ENCODE results near the gene LMO7. TPM values are rescaled to one million over a fixed set of nuclear protein-coding genes. Genes with fewer than 3 reads are reported as not detected.

The LMO7 gene
- total and polyA plus RNA-seq, 8 donors, result 123 to 669 (median 202) TPM

DNA sequence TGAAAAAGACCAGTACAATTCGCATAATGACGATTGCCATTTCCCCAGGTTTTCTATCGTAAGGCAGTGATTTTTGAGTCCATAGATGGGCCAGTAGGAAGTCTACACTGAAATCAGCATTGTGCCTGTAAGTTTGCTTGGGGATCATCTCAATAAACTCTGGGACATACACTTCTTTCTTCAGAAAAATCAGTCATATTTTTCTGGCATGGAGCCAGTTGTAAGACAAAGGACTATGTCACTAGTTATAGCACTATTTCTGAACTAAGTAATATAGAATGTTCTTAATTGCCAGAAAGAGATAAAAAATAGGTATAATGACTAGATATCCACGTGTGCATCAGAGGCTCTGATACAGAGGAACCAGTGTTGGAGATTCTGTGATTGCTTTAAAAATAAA is 243.5 kb downstream of the LMO7 start:
- no peaks in the 10 kb centered on the region for H3K9me3 ChIP-seq
- ATAC-seq, result no peak
- H3K36me3 ChIP-seq, result no peaks in the 10 kb centered on the region
- intact Hi-C loops (cut with DNase I), result loop anchor here in 1 of 2 donors (5.0 to 10.0 kb wide), 3 partner anchors 408 to 1025 kb away; no protein-coding TSS in a partner anchor
- no peak overlapping the region for H3K27ac ChIP-seq
- no peaks in the 10 kb centered on the region for H3K4me1 ChIP-seq
- H3K27me3 ChIP-seq, result no peaks in the 10 kb centered on the region
- no peak overlapping the region for H3K4me3 ChIP-seq
- DNase-seq, result no peak
- TF ChIP-seq, protein P1, sequence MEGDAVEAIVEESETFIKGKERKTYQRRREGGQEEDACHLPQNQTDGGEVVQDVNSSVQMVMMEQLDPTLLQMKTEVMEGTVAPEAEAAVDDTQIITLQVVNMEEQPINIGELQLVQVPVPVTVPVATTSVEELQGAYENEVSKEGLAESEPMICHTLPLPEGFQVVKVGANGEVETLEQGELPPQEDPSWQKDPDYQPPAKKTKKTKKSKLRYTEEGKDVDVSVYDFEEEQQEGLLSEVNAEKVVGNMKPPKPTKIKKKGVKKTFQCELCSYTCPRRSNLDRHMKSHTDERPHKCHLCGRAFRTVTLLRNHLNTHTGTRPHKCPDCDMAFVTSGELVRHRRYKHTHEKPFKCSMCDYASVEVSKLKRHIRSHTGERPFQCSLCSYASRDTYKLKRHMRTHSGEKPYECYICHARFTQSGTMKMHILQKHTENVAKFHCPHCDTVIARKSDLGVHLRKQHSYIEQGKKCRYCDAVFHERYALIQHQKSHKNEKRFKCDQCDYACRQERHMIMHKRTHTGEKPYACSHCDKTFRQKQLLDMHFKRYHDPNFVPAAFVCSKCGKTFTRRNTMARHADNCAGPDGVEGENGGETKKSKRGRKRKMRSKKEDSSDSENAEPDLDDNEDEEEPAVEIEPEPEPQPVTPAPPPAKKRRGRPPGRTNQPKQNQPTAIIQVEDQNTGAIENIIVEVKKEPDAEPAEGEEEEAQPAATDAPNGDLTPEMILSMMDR (IDR thresholded peaks at IDR 0.05), result no peak

DNA sequence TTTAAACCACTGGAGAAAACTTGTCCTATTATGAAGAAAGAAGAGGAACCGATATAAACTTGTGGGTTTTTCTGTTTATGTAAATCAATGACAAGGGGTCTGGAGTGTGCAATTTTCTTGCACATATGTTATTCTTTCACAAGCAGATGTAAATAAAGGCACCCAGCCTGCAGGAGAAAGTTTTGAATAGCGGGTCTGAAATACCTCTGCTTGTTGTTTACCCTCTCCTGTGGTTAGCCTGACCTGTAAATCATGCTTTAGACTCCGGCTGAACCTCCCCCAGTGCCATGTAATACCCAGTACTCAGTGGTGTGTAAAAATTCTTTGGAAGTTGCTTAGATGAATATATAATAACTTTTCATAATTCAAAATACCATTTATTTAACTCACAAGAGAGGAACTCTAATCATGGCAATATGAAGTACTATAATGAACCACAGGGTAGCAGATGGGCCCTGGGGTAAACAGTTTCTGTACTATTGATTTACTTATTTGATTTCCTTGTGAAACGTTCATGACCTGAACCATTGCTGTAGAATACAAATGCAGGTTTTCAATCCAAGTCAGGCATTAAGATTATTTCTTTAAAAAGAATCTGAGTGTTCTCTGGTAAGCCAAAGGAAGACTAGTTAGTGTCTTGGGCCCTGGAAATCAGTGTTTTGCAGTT is 245.1 kb downstream of the LMO7 start:
- Histone ChIP-seq H3K27ac (no peak overlapping the region), H3K9me3 (no peaks in the 10 kb centered on the region), H3K4me3 (no peak overlapping the region), H3K36me3 (no peaks in the 10 kb centered on the region), H3K4me1 (no peaks in the 10 kb centered on the region), H3K27me3 (no peaks in the 10 kb centered on the region)
- TF ChIP-seq, protein P1 (IDR thresholded peaks at IDR 0.05), result no peak
- DNase-seq, result no peak
- ATAC-seq, result peak; percentile 21
- intact Hi-C loops (cut with DNase I), result loop anchor here in 1 of 2 donors (5.0 kb wide), 1 partner anchor 406 kb away; no protein-coding TSS in a partner anchor

DNA sequence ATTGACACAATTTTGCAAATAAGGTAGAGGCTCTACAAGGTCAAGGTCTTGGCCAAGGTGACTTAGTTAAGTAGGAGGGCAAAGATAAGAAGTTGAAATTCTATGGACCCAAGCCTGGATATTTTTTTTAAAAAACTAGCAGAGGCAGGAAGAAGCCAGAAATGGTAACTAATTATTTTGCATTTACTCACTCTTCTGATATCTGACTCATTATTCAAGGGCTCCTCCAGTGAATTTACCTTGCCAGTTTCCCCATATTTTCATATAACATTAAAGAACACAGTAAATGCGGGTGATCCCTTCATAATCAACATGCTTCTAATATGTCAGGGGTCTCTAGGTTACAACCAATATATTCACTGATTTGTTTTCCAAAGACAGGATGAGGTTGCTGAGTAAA is 246.1 kb downstream of the LMO7 start:
- intact Hi-C loops (cut with DNase I), result loop anchor here in 1 of 2 donors (5.0 kb wide), 1 partner anchor 405 kb away; no protein-coding TSS in a partner anchor
- TF ChIP-seq, protein P1 (IDR thresholded peaks at IDR 0.05), result no peak
- Histone ChIP-seq H3K4me3 (no peak overlapping the region), H3K27me3 (no peaks in the 10 kb centered on the region), H3K36me3 (no peaks in the 10 kb centered on the region), H3K4me1 (no peaks in the 10 kb centered on the region), H3K27ac (no peak overlapping the region), H3K9me3 (no peaks in the 10 kb centered on the region)
- no peak for DNase-seq
- ATAC-seq, result peak; percentile 72

DNA sequence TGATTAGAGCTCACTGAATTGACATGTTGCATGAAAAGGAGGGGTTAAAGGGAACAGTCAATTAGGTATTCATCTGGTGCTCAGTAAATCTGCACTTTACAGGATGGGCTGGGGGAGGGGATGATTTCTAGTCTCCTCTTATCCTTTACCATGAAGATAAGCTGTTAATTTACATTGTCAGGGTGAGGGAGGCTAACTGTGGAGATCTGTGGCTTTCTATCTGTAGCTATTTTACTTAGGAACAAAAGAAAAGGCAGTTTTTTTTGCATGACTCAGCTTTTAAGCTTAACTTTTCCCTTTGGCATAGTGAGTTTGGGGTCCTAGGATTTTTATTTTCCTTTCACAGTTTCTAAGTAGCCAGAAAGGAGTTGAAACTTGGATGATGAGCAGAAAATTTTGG is 253.3 kb downstream of the LMO7 start:
- ATAC-seq, result no peak
- DNase-seq, result no peak
- no peaks in the 10 kb centered on the region for H3K4me1 ChIP-seq
- no peaks in the 10 kb centered on the region for H3K9me3 ChIP-seq
- H3K27me3 ChIP-seq, result no peaks in the 10 kb centered on the region
- no peaks in the 10 kb centered on the region for H3K36me3 ChIP-seq
- no peak overlapping the region for H3K27ac ChIP-seq
- H3K4me3 ChIP-seq, result no peak overlapping the region
- intact Hi-C loops (cut with DNase I), result no loop called here
- TF ChIP-seq, protein P1 (IDR thresholded peaks at IDR 0.05), result no peak

DNA sequence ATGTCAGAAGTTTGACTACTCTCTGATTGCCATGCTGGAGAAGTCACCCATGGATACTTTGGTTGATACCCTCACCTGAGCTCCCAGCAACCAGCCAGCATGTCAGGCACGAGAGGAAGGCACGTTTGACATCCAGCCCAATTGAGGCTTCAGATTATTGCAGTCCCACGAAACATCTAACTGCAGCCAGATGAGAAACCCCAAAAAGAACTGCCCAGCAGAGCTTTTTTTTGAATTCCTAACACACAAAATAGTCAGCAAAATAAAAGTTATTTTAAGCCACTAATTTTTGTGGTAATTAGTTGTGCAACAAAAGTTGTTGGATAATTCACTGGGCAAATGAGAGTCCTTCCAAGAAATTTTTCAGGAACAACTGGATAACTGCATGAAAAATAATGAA is 259.0 kb downstream of the LMO7 start:
- Histone ChIP-seq H3K4me3 (no peak overlapping the region), H3K4me1 (no peaks in the 10 kb centered on the region), H3K27ac (peak overlapping the region in 1 of 2 donors; percentile 22), H3K27me3 (no peaks in the 10 kb centered on the region), H3K9me3 (peaks cover 0 to 4% of the 10 kb centered on the region in 2 donors), H3K36me3 (no peaks in the 10 kb centered on the region)
- intact Hi-C loops (cut with DNase I), result no loop called here
- TF ChIP-seq, protein P1 (IDR thresholded peaks at IDR 0.05), result no peak
- DNase-seq (no peak), ATAC-seq (peak; percentile 18)
